ENCODE data around the gene KRTCAP2.

GRCh38 chr1:155125511-155125945 is 47.6 kb downstream of the KRTCAP2 start:
- TF ChIP-seq CTCF (IDR thresholded peaks at IDR 0.05; ENCODE audit: low read length) (no peak), EZH2phosphoT487 (IDR thresholded peaks at IDR 0.05; ENCODE audit: low read length) (no peak), EZH2 (optimal IDR thresholded peaks at IDR 0.05; ENCODE audit: low read depth, low read length) (no peak)
